HG03457 (cell line): Measurements from ENCODE around the gene STK32C.

Experiments
- ATAC-seq: cut with Tn5 transposase; IDR thresholded peaks from one replicate; pipeline ENCODE4 v1.9.1; 2021; ENCODE audit warnings: moderate number of reproducible peaks; ENCODE audit not compliant: unreplicated experiment

The STK32C gene

GRCh38 chr10:132189016-132189415 is 118.7 kb downstream of the STK32C start:
- ATAC-seq, result no peak

- ATAC-seq, result no peak
These were observed 119.4 kb downstream of the STK32C start for GRCh38 chr10:132188331-132188730.

GRCh38 chr10:132187430-132188138 is 120.2 kb downstream of the STK32C start:
- ATAC-seq, result no peak

GRCh38 chr10:132186488-132187429 is 121.0 kb downstream of the STK32C start, which contains the start of gene DPYSL4:
Gene DPYSL4 (plus strand): TSS chr10:132186948. CDS start chr10:132187064, 116 bp downstream.
- ATAC-seq, result no peak

- no peak for ATAC-seq
These were observed 121.9 kb downstream of the STK32C start for GRCh38 chr10:132185601-132186487.

- ATAC-seq, result no peak
These were observed 122.7 kb downstream of the STK32C start for GRCh38 chr10:132184816-132185593.

GRCh38 chr10:132183046-132183445 is 124.7 kb downstream of the STK32C start:
- no peak for ATAC-seq

- ATAC-seq, result no peak
These were observed 125.2 kb downstream of the STK32C start for GRCh38 chr10:132182591-132182990.

- ATAC-seq, result no peak
These were observed 125.9 kb downstream of the STK32C start for GRCh38 chr10:132181691-132182425.

- ATAC-seq, result no peak
These were observed 127.0 kb downstream of the STK32C start for GRCh38 chr10:132180736-132181135.

GRCh38 chr10:132179551-132180392 is 128.0 kb downstream of the STK32C start:
- ATAC-seq, result no peak

GRCh38 chr10:132178672-132179545 is 128.8 kb downstream of the STK32C start:
- ATAC-seq, result no peak

GRCh38 chr10:132178046-132178445 is 129.7 kb downstream of the STK32C start:
- ATAC-seq, result no peak

- ATAC-seq, result no peak
These were observed 130.9 kb downstream of the STK32C start for GRCh38 chr10:132176623-132177500.

- ATAC-seq, result no peak
These were observed 131.7 kb downstream of the STK32C start for GRCh38 chr10:132175907-132176581.

GRCh38 chr10:132175408-132175807 is 132.3 kb downstream of the STK32C start:
- ATAC-seq, result no peak
